Measurements from ENCODE around the gene PPP1R9B. TPM values are rescaled to one million over a fixed set of nuclear protein-coding genes. Genes with fewer than 3 reads are reported as not detected.

Gene PPP1R9B
- total RNA-seq, 1 donor from 2014 or later = 16.6 TPM

DNA sequence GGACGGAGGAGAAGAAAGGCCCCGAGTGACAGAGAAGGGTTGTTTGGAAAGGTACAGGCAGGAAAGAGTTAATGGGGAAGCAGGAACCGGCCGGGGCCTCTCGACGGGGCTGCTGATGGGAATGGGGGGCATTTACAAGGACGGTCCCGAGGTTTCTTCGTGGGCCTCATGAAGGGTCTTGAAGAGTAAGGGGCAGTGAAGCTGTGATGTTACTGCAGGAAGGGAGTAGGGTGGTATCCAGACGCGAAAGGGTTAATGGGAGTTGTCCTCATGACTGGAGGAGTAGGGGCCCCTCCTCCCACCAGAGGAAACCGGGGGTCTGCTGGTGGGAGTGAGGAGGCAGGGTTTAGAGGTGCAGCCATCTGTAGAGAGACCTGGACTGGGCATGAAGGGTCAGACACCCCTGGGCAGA is 54.8 kb downstream of the PPP1R9B start:
- no peak for DNase-seq (ENCODE audit: low read depth)
- FAIRE-seq = no peak
- H3K36me3 ChIP-seq (ENCODE audit: control insufficient read depth, insufficient read depth, low read length) = no peaks in the 10 kb centered on the region
- no peaks in the 10 kb centered on the region for H3K27me3 ChIP-seq (ENCODE audit: control insufficient read depth, insufficient read depth, low read length)
- peak overlapping the region; percentile 65 for H3K4me3 ChIP-seq (ENCODE audit: low read depth, low read length)
- TF ChIP-seq, protein P1, sequence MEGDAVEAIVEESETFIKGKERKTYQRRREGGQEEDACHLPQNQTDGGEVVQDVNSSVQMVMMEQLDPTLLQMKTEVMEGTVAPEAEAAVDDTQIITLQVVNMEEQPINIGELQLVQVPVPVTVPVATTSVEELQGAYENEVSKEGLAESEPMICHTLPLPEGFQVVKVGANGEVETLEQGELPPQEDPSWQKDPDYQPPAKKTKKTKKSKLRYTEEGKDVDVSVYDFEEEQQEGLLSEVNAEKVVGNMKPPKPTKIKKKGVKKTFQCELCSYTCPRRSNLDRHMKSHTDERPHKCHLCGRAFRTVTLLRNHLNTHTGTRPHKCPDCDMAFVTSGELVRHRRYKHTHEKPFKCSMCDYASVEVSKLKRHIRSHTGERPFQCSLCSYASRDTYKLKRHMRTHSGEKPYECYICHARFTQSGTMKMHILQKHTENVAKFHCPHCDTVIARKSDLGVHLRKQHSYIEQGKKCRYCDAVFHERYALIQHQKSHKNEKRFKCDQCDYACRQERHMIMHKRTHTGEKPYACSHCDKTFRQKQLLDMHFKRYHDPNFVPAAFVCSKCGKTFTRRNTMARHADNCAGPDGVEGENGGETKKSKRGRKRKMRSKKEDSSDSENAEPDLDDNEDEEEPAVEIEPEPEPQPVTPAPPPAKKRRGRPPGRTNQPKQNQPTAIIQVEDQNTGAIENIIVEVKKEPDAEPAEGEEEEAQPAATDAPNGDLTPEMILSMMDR (IDR thresholded peaks at IDR 0.05; ENCODE audit: insufficient read depth, low read length, severe bottlenecking) = no peak

DNA sequence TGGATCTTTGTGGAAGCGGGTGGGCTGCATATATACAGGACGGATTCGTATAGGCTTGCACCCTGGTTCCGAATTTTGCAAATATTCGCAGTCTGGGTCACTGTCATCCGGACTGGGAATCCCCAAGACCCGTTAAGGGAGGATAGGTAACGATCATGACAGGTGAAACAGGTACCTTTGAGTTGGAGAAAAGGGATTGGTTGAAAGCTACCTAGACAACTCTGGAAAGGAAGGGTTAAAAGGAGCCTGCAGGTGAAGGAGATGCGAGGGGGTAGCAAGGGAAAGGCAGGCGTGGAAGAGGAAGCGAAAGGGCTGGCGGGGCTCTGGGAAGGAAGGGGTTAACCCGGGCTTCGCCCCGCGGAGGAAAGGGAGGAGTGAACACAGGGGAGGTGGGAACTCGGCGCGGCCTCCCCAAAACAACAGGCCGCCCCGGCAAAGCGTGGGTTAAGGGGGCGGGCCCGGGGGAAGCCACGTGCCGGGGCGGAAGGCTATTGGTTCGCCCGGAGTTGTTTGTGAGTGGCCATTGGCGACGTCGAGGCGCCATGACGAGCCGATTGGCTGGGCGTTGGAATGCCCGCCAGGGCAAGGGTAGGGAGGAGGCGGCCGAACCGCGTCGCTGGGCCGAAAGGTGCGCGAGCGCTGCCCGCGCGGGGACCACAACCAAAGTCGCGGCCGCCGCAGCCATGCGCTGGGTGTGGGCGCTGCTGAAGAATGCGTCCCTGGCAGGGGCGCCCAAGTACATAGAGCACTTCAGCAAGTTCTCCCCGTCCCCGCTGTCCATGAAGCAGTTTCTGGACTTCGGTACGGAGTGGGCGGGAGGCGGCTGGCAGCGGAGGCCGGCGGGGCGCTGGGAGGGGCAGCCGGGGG is 55.5 kb downstream of the PPP1R9B start, which contains the start of gene PDK2:
Gene PDK2, plus strand, starts transcription at position 599 of the 867 bp plus-strand sequence. Its CDS starts 85 bp downstream, at position 684.
- peak within 1 kb of the TSS; percentile 65 for H3K4me3 ChIP-seq (ENCODE audit: low read depth, low read length)
- peak; percentile 80 for DNase-seq (ENCODE audit: low read depth)

DNA sequence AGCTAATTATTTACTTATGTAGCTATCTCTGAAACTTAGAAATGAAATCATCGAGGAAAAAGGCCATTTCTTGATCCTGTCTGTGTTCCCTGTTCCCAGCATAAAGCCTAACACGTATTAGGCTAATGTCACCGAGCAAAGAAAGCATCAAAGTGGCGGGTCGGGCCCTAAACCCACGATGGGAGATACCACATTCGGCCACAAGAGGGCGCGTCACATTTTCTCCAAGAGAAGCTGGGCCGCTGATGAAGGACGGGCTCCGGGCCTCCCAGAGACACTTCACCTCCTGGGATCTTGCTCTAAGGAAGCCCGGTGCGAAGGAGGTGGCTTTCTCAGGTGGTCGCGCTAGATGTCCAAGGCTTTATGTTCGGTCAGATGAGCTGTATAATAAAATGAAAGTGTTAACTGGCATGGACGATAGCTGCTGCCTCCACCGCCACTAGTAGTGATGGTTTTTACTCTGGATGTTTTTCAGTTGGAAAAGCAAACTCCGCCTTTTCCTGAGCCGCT is 56.2 kb downstream of the PPP1R9B start:
- FAIRE-seq = no peak

More for the DNA sequence above, 55.5 kb downstream of the PPP1R9B start, which contains the start of gene PDK2:
- no peak for FAIRE-seq
- Histone ChIP-seq H3K36me3 (ENCODE audit: control insufficient read depth, insufficient read depth, low read length) (no peaks in the 10 kb centered on the region), H3K27me3 (ENCODE audit: control insufficient read depth, insufficient read depth, low read length) (no peaks in the 10 kb centered on the region)
- TF ChIP-seq, protein P1 (IDR thresholded peaks at IDR 0.05; ENCODE audit: insufficient read depth, low read length, severe bottlenecking) = no peak

DNA sequence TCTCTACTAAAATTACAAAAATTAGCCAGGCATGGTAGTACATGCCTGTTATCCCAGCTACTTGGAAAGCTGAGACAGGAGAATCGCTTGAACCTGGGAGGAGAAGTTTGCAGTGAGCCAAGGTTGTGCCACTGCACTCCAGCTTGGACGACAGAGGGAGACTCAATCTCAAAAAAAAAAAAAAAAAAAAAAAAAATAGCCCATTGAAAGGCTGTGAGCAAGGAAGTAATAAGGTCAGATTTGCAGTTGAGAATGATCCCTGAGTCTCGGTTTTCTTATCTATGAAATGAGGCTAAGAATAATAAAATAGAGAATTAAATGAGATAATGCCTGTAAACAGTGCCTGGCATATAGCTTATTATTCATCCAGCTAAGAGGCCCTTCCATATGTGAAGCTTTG is 56.7 kb downstream of the PPP1R9B start:
- H3K4me3 ChIP-seq (ENCODE audit: low read depth, low read length) = no peak overlapping the region
- DNase-seq (ENCODE audit: low read depth) (no peak), FAIRE-seq (no peak)
- H3K27me3 ChIP-seq (ENCODE audit: control insufficient read depth, insufficient read depth, low read length) = no peaks in the 10 kb centered on the region
- peaks cover 7% of the 10 kb centered on the region for H3K36me3 ChIP-seq (ENCODE audit: control insufficient read depth, insufficient read depth, low read length)
- TF ChIP-seq, protein P1 (IDR thresholded peaks at IDR 0.05; ENCODE audit: insufficient read depth, low read length, severe bottlenecking) = no peak

More for the DNA sequence above, 56.2 kb downstream of the PPP1R9B start:
- TF ChIP-seq, protein P1 (IDR thresholded peaks at IDR 0.05; ENCODE audit: insufficient read depth, low read length, severe bottlenecking) = peak; percentile 85
- Histone ChIP-seq H3K27me3 (ENCODE audit: control insufficient read depth, insufficient read depth, low read length) (no peaks in the 10 kb centered on the region), H3K36me3 (ENCODE audit: control insufficient read depth, insufficient read depth, low read length) (peaks cover 5% of the 10 kb centered on the region), H3K4me3 (ENCODE audit: low read depth, low read length) (peak overlapping the region; percentile 65)
- peak; percentile 77 for DNase-seq (ENCODE audit: low read depth)

DNA sequence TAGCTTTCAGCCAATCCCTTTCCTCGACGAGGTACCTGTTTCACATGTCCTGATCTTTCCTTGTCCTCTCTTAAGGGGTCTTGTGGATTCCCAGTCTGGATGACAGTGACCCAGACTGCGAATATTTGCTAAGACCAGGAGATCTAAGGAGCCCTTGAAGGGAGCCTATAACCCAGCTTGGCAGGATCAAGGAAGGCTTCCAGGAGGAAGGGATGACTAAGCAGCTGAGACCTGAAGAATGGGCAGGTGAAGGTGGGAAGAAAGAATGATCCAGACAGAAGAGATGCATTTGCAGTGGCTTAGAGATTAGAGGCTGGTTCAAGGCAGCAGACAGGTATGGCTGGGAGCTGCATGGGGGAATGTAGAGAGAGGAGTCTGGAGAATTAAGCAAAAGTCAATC is 57.2 kb downstream of the PPP1R9B start:
- FAIRE-seq = peak; percentile 85
- Histone ChIP-seq H3K27me3 (ENCODE audit: control insufficient read depth, insufficient read depth, low read length) (no peaks in the 10 kb centered on the region), H3K36me3 (ENCODE audit: control insufficient read depth, insufficient read depth, low read length) (peaks cover 12% of the 10 kb centered on the region), H3K4me3 (ENCODE audit: low read depth, low read length) (no peak overlapping the region)
- TF ChIP-seq, protein P1 (IDR thresholded peaks at IDR 0.05; ENCODE audit: insufficient read depth, low read length, severe bottlenecking) = no peak
- DNase-seq (ENCODE audit: low read depth) = peak; percentile 62

Measured in bronchial epithelial cell (primary cell).